Right lobe of liver (tissue), 6 donors: ENCODE results near the gene APOC4. TPM values are rescaled to one million over a fixed set of nuclear protein-coding genes. Genes with fewer than 3 reads are reported as not detected.
A peak's percentile ranks its signal among the peaks of the same experiment; 100 is the strongest.

Experiments
- ATAC-seq, 4 donors: fragments of 200-7000 bp; cut with Tn5 transposase; one replicate each; pipeline ENCODE4 v1.9.1; 2020; ENCODE audit warnings: mild to moderate bottlenecking in 4 of 4, moderate library complexity in 4 of 4
- DNase-seq, 3 donors: peaks; one replicate each; pipeline ENCODE4 v3.0.0-alpha.2; 2020
- H3K27ac ChIP-seq, 3 donors: fragments of 200-600 bp; one replicate each; pipeline ENCODE4 v1.8.0; 2022
- H3K27me3 ChIP-seq, 2 donors: fragments of 200-600 bp; one replicate each; pipeline ENCODE4 v1.8.0; 2022
- H3K36me3 ChIP-seq, 4 donors: fragments of 200-600 bp; sonication (generic) in 1 of 4; one replicate each; pipeline versions ENCODE4 v1.5.1 to v1.8.0; 2017 to 2022; ENCODE audit warnings: control low read depth in 1 of 4
- H3K4me1 ChIP-seq, 4 donors: fragments of 200-600 bp; sonication (generic) in 1 of 4; one replicate each; pipeline versions ENCODE4 v1.5.1 to v1.8.0; 2017 to 2022; ENCODE audit warnings: control low read depth in 1 of 4
- H3K4me3 ChIP-seq, 3 donors: fragments of 200-600 bp; one replicate each; pipeline ENCODE4 v1.8.0; 2022
- H3K9me3 ChIP-seq, 4 donors: fragments of 200-600 bp; sonication (generic) in 1 of 4; one replicate each; pipeline versions ENCODE4 v1.5.1 to v1.8.0; 2017 to 2022; ENCODE audit warnings: control low read depth in 1 of 4
- CTCF ChIP-seq, 4 donors: fragments of 200-600 bp in 3 of 4; fragments of 450-650 bp in 1 of 4; IDR thresholded peaks; one replicate each; pipeline versions ENCODE4 v1.5.1 to v1.8.0; 2016 to 2022; ENCODE audit warnings: antibody characterized with exemption in 4 of 4, mild to moderate bottlenecking in 2 of 4
- POLR2A ChIP-seq: fragments of 450-650 bp; IDR thresholded peaks from one replicate; pipeline ENCODE4 v1.6.1; 2017; ENCODE audit warnings: antibody characterized with exemption, mild to moderate bottlenecking
- WGBS: methylation state at CpG from one replicate; pipeline ENCODE4 v1.1.6; 2018; ENCODE audit warnings: low coverage, low lambda C conversion rate; ENCODE audit not compliant: insufficient coverage; ENCODE audit errors: missing lambda C conversion rate; 5-methylcytosine and 5-hydroxymethylcytosine counted together
- intact Hi-C, 2 donors: fragments of 100-400 bp; cut with DNase I; formaldehyde crosslinking; loops; one replicate each; pipeline versions ENCODE4 v1.11.2 to v1.14.1; 2022
- total RNA-seq, 6 experiments: library from RNA; depleted of rRNA in 2 of 6; stranded (reverse); fragments of >200 nt in 2 of 6; fragmentation: NEBNext Ultra II Directional in 3 of 6; extraction: Animal tissue kit (Norgen Biotek cat#: 25700) in 3 of 6; gene quantifications; one replicate each; pipeline versions ENCODE4 v1.1.0 to v1.2.4, GENCODE V29; 2016 to 2023
- donor health status: DM: no; HTN: yes; CAD: no.
- donor health status: DM: no; HTN: no; CAD: no.
- donor health status: DM: no; HTN: no; CAD: no.
- donor health status: DM: no; HTN: yes; CAD: no.
- donor health status: DM: no; HTN: yes; CAD: no.

Gene APOC4
- total RNA-seq, 6 experiments from 2014 or later, result 55.6 to 462 (median 203) TPM

GRCh38 chr19:44931541-44931940 lies 10.5 kb upstream of the APOC4 start:
- H3K4me1 ChIP-seq, result peaks cover 0 to 76% (median 30%) of the 10 kb centered on the region in 4 donors
- H3K27me3 ChIP-seq, result no peaks in the 10 kb centered on the region
- TF ChIP-seq CTCF (IDR thresholded peaks at IDR 0.05) (no peak), POLR2A (no peak)
- peak overlapping the region in 1 of 3 donors; percentile 66 for H3K27ac ChIP-seq
- intact Hi-C loops, result no loop called here
- H3K9me3 ChIP-seq, result no peaks in the 10 kb centered on the region
- no peak for DNase-seq
- WGBS, result 94% methylated on average over 2 of the region's 4 CpGs
- ATAC-seq, result no peak
- no peaks in the 10 kb centered on the region for H3K36me3 ChIP-seq
- no peak overlapping the region for H3K4me3 ChIP-seq

- peak overlapping the region; percentile 72 to 96 (median 91) for H3K27ac ChIP-seq
- ATAC-seq (peak; percentile 14 to 36 (median 32)), DNase-seq (peak; percentile 58 to 78 (median 75))
- intact Hi-C loops, result no loop called here
- H3K4me3 ChIP-seq, result no peak overlapping the region
- WGBS, result 35% methylated on average over 5 of the region's 5 CpGs
- H3K4me1 ChIP-seq, result peaks cover 0 to 43% (median 13%) of the 10 kb centered on the region in 4 donors
- H3K36me3 ChIP-seq, result no peaks in the 10 kb centered on the region
- TF ChIP-seq CTCF (IDR thresholded peaks at IDR 0.05) (no peak), POLR2A (no peak)
- no peaks in the 10 kb centered on the region for H3K9me3 ChIP-seq
- no peaks in the 10 kb centered on the region for H3K27me3 ChIP-seq
These were observed 2.4 kb upstream of the APOC4 start for GRCh38 chr19:44939668-44940067.

GRCh38 chr19:44943801-44944249 lies 1.8 kb downstream of the APOC4 start:
- H3K27me3 ChIP-seq, result no peaks in the 10 kb centered on the region
- DNase-seq, result peak; percentile 88 to 90 (median 89)
- peak overlapping the region; percentile 77 to 96 (median 91) for H3K27ac ChIP-seq
- peak overlapping the region; percentile 19 to 85 (median 78) for H3K4me3 ChIP-seq
- TF ChIP-seq CTCF (IDR thresholded peaks at IDR 0.05), result no peak
- peak; percentile 95 for TF ChIP-seq POLR2A
- intact Hi-C loops, result no loop called here
- ATAC-seq, result peak; percentile 18 to 50 (median 36)
- H3K4me1 ChIP-seq, result peaks cover 0 to 22% (median 6%) of the 10 kb centered on the region in 4 donors
- WGBS, result 13% methylated on average over 10 of the region's 10 CpGs
- H3K36me3 ChIP-seq, result no peaks in the 10 kb centered on the region
- H3K9me3 ChIP-seq, result no peaks in the 10 kb centered on the region

- Histone ChIP-seq H3K27me3 (no peaks in the 10 kb centered on the region), H3K4me3 (peak overlapping the region; percentile 44 to 85 (median 78)), H3K36me3 (no peaks in the 10 kb centered on the region), H3K27ac (peak overlapping the region; percentile 66 to 96 (median 91)), H3K9me3 (no peaks in the 10 kb centered on the region), H3K4me1 (peaks cover 0 to 30% (median 4%) of the 10 kb centered on the region in 4 donors)
- TF ChIP-seq POLR2A, result no peak
- TF ChIP-seq CTCF (IDR thresholded peaks at IDR 0.05), result no peak
- DNase-seq (no peak), ATAC-seq (no peak)
- intact Hi-C loops, result loop anchor here in 1 of 2 donors (5.0 kb wide), 1 partner anchor 40 kb away; the partner anchor contains the start of gene APOE
- 22% methylated on average over 10 of the region's 13 CpGs for WGBS
These were observed 5.1 kb downstream of the APOC4 start for GRCh38 chr19:44947041-44947581.
